ENCODE measurements around the gene MOV10L1.

MOV10L1 gene

DNA sequence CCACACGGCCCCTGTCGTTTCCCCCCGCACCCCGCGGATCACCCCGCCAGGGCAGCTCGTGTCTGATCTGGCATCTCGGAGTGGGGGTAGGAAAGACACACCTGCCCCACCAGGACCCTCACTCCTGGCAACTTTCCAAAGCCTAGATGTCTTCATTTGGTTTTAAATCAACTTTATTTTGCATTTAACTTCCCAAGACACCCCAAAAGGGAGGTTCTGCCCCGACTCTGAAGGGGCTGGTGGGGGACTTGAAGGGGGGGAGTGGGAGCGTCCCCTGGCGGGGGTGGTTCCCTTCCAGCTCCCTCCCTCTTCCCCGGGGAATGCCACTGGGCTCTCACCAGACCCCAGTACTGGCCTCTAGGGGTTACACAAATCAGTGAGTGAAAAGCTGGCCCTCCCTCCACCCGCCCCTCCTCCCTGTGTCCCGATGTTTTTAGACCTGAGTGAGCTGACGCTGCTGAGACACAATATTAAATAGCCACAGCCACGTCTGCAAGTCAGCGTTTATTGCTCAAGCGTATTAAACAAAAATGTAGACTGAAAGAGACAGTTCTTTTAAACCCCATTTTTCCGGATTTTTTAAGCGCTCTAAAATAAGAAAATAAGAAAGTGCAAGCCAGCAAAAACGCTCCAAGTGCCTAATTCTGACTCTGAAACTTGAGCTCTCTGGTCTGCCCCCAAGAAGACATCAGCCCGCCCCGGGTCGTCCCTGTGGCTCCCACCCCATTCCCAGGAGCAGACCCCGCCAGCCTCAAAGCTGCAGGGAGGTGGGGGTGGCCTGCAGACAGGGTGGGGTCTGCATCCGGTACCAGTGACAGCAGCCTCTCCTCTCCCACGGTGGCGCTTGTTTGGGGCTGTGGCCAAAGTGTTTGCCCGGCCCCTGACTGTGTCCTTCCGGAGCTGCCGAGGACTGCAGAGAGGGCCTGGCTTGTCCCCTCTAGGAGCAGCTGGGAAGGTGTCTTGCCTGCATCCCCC is 30.6 kb upstream of the MOV10L1 start:
- peak; percentile 28 for DNase-seq

- DNase-seq, result no peak
These were observed 29.9 kb upstream of the MOV10L1 start for GRCh38 chr22:50059881-50060262.

DNA sequence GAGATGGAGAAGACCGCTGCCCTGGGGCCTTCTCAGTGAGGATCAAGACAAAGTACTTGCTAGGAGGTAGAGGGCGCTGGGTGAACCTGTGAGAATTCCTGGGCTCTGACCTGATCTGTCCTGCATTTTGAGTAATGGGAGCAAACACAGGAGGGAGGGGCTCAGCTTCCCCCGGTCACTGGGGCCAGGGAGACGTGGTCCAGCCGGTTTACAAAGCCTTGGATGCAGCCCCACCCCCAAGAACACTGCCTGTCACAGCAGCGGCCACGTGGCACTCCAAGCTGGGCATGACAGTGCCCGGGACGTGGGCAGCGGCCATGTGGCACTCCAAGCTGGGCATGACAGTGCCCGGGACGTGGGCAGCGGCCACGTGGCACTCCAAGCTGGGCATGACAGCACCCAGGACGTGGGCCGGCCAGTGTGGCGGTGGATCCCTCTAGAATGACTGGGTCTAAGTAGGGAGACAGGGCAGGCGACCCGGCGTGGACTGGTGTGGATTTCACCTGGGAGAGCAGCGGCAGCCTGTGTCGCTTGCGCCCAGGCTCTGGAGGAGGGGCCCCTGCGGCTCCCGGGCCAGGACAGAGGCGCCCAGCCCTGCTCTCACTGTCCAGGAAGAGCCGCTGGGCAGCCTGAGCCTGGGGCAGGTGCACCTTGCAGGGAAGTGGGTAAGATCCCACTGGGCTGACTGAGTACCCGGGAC is 29.2 kb upstream of the MOV10L1 start:
- DNase-seq, result no peak

GRCh38 chr22:50061141-50061823 is 28.5 kb upstream of the MOV10L1 start:
- DNase-seq, result no peak

GRCh38 chr22:50061824-50062355 is 27.9 kb upstream of the MOV10L1 start:
- no peak for DNase-seq

DNA sequence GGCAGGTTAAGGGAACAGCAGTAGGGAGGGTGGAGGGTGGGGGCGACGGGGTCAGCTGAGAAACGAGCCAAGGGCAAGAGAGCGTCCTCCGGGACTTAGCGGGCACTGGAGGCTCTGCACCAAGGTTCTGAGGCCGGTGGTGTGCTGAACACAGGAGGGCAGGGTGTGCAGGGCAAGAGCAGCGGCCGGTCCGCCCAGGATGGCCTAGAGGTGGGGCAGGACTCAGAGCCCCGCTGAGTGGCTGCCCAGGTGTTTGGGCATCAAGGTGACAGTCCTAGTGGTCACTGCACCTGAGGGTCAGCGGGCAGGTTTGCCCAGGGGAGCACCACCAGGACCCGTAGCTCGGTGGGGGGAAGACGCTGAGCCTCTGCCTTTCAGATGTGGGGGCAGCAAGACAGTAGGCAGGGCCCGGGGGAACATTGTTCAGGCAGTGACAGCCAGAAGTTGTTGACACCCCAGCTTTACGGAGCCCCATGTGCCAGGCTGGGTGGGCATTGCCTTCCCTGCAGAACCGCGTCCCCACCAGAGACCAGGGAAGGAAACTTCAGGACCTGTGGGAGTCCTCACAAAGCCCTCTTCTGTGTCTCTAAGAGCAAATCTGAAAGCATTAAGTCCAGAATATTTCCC is 27.2 kb upstream of the MOV10L1 start:
- no peak for DNase-seq

- no peak for DNase-seq
These were observed 26.0 kb upstream of the MOV10L1 start for GRCh38 chr22:50063589-50064393.

GRCh38 chr22:50064453-50064852 is 25.4 kb upstream of the MOV10L1 start:
- no peak for DNase-seq

DNA sequence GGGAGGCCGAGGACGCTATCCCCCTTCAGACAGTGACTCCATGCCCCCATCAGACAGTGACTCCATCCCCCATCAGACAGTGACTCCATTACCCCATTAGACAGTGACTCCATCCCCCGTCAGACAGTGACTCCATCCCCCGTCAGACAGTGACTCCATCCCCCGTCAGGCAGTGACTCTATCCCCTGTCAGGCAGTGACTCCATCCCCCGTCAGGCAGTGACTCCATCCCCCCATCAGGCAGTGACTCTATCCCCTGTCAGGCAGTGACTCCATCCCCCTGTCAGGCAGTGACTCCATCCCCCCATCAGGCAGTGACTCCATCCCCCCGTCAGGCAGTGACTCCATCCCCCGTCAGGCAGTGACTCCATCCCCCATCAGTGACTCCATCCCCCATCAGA is 22.6 kb upstream of the MOV10L1 start:
- no peak for DNase-seq

DNA sequence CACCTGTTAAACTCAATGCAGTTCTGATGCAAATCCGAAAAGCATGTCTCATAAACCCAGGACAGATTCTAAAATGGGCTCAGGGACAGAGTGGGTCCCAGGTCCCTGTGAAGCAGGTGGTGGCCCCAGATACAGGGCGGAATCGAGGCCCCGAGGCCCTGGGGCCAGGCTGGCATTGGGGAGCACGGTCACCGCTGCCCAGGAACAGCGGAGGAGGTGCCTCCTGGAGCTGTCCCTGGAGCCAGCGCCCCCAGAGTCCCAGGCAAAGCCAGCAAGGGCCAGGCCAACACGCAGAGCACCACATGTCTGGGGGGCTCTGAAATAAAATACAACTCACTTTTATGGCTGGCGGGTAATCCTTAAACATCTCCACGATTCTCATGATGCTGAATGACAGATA is 21.7 kb upstream of the MOV10L1 start:
- DNase-seq, result no peak

DNA sequence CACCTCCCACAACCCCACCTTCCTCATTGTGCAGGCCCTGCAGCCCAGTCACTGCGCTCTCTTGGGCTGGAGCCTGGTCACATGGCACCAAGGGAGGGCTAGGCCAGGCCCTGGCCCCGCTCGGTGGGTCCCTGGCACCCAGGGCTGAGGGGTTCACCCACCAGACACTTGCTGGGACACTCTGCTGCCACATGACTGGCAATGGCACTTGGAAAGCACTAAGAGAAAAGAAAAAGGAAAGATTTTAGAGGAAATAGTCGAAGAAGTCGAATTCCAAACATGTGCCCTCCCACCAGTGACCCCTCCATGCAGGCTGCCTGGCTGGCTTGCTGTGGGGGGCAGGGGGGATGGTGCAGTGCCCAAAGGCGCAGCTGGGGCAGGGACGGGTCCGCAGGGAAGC is 19.4 kb upstream of the MOV10L1 start:
- no peak for DNase-seq

DNA sequence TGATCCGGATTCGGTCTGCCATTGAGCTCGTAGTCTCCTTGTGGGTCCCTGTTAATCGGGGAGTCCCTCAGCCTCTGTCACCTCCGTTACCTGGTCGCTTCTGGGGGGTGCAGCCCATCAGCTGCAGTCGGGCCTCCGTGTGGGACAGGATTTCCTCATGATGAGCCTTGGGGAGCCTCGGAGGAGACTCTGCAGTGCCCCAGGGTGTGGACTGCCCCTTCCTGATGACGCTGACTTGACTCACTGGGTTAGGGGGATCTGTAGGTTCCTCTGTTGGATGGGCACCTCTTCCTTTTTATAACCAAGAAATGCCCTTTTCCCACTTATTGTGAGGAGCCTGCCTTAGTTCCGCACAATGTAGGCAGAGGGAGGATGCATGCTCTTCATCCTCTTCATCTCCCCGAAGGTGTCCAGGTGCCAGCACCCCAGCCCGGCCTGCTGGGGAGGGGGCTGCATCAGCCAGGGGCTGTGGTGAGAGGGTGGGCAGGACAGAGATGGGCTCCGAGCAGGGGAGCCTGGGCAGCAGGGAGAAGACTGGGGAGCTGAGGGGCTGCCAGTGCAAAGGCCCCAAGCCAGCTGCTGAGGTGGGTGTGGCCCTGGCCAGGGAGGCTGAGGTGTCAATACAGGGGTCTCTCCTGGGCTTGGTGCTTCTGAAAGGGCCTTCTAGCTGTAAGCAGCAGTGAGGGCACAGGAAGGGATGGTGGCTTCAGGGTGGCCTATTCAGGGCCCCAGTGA is 18.2 kb upstream of the MOV10L1 start:
- no peak for DNase-seq

- no peak for DNase-seq
These were observed 17.6 kb upstream of the MOV10L1 start for GRCh38 chr22:50072167-50072555.

GRCh38 chr22:50072714-50073538 is 16.9 kb upstream of the MOV10L1 start:
- DNase-seq, result no peak

GRCh38 chr22:50074056-50074455 is 15.8 kb upstream of the MOV10L1 start:
- no peak for DNase-seq

GRCh38 chr22:50074551-50075530 is 15.0 kb upstream of the MOV10L1 start:
- no peak for DNase-seq

GRCh38 chr22:50076646-50077535 is 12.9 kb upstream of the MOV10L1 start:
- DNase-seq, result no peak

GRCh38 chr22:50078246-50078645 is 11.6 kb upstream of the MOV10L1 start:
- no peak for DNase-seq
